ENCODE measurements around the gene LPAR3.

Gene LPAR3

GRCh38 chr1:84855691-84856630 lies 37.0 kb downstream of the LPAR3 start:
- DNase-seq: no peak

- no peak for DNase-seq
Measured at GRCh38 chr1:84855168-84855567, 37.8 kb downstream of the LPAR3 start.

- DNase-seq: no peak
Measured at GRCh38 chr1:84853741-84854721, 39.0 kb downstream of the LPAR3 start.

GRCh38 chr1:84851839-84852238 lies 41.2 kb downstream of the LPAR3 start:
- DNase-seq: no peak

- no peak for DNase-seq
Measured at GRCh38 chr1:84849357-84849975, 43.5 kb downstream of the LPAR3 start.

GRCh38 chr1:84847253-84848250 lies 45.5 kb downstream of the LPAR3 start:
- peak; percentile 87 for DNase-seq

- no peak for DNase-seq
Measured at GRCh38 chr1:84846387-84846786, 46.6 kb downstream of the LPAR3 start.

GRCh38 chr1:84845357-84845756 lies 47.6 kb downstream of the LPAR3 start:
- DNase-seq: no peak

- DNase-seq: no peak
Measured at GRCh38 chr1:84844094-84844493, 48.9 kb downstream of the LPAR3 start.

GRCh38 chr1:84842748-84843231 lies 50.2 kb downstream of the LPAR3 start:
- DNase-seq: no peak

GRCh38 chr1:84841971-84842370 lies 51.0 kb downstream of the LPAR3 start:
- no peak for DNase-seq

- no peak for DNase-seq
Measured at GRCh38 chr1:84840346-84840745, 52.7 kb downstream of the LPAR3 start.

GRCh38 chr1:84839544-84839943 lies 53.5 kb downstream of the LPAR3 start:
- DNase-seq: no peak

- no peak for DNase-seq
Measured at GRCh38 chr1:84836145-84836544, 56.9 kb downstream of the LPAR3 start.

GRCh38 chr1:84835169-84835568 lies 57.8 kb downstream of the LPAR3 start:
- DNase-seq: no peak

- DNase-seq: no peak
Measured at GRCh38 chr1:84834419-84835064, 58.5 kb downstream of the LPAR3 start.

- DNase-seq: no peak
Measured at GRCh38 chr1:84833194-84833593, 59.8 kb downstream of the LPAR3 start.

- no peak for DNase-seq
Measured at GRCh38 chr1:84830136-84830535, 62.9 kb downstream of the LPAR3 start.

GRCh38 chr1:84827976-84828375 lies 65.0 kb downstream of the LPAR3 start:
- DNase-seq: no peak

GRCh38 chr1:84827555-84827954 lies 65.5 kb downstream of the LPAR3 start:
- no peak for DNase-seq

- no peak for DNase-seq
Measured at GRCh38 chr1:84825161-84825560, 67.8 kb downstream of the LPAR3 start.
